ENCODE measurements around the gene ADAD2.

DNA sequence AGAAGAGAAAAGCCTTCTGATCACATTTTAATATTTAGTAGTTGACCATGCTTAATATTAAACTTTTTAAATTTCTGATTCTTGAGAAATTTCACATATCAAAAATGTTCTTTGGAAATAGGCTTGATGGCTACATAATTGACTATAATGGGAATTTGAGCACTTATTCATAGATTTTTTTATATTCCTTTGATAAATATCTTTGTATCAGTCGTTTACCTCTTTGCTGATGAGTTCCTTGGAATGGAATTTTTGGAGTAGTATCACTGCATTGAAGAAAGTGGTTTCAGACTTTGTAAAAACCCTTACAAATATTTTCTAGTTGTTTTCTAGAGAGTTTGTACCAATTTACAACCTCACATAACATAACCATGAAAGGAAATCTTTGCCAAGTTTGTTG lies 31.2 kb upstream of the ADAD2 start:
- TF ChIP-seq POLR2A (IDR thresholded peaks at IDR 0.05; ENCODE audit: low read depth, low read length): no peak
- TF ChIP-seq, protein P1, sequence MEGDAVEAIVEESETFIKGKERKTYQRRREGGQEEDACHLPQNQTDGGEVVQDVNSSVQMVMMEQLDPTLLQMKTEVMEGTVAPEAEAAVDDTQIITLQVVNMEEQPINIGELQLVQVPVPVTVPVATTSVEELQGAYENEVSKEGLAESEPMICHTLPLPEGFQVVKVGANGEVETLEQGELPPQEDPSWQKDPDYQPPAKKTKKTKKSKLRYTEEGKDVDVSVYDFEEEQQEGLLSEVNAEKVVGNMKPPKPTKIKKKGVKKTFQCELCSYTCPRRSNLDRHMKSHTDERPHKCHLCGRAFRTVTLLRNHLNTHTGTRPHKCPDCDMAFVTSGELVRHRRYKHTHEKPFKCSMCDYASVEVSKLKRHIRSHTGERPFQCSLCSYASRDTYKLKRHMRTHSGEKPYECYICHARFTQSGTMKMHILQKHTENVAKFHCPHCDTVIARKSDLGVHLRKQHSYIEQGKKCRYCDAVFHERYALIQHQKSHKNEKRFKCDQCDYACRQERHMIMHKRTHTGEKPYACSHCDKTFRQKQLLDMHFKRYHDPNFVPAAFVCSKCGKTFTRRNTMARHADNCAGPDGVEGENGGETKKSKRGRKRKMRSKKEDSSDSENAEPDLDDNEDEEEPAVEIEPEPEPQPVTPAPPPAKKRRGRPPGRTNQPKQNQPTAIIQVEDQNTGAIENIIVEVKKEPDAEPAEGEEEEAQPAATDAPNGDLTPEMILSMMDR (IDR thresholded peaks at IDR 0.05; ENCODE audit: extremely low read depth in 1 of 2, insufficient read depth in 1 of 2, low read depth in 1 of 2, low read length in 2 of 2): no peak
- no peak for TF ChIP-seq GATA2 (IDR thresholded peaks at IDR 0.05; ENCODE audit: insufficient read depth, insufficient read length, low read depth, low read length)
- no peak for TF ChIP-seq EZH2 (IDR thresholded peaks at IDR 0.05; ENCODE audit: borderline replicate concordance, low read depth, low read length, severe bottlenecking)
- TF ChIP-seq POLR2AphosphoS5 (IDR thresholded peaks at IDR 0.05; ENCODE audit: insufficient read depth, low read depth, low read length): no peak
- TF ChIP-seq JUN (IDR thresholded peaks at IDR 0.05; ENCODE audit: borderline replicate concordance, insufficient read depth, insufficient read length, low read depth): no peak
